SK-N-SH (cell line): ENCODE measurements around the gene ME3. TPM values are rescaled to one million over a fixed set of nuclear protein-coding genes. Genes with fewer than 3 reads are reported as not detected.
A peak's percentile ranks its signal among the peaks of the same experiment; 100 is the strongest.

ENCODE experiments used
- CTCF ChIA-PET: fragments of 300-600, 350-600 bp; formaldehyde crosslinking; extraction: SDS; loops from one replicate; lab custom pipeline; 2021; lab: Yijun Ruan, JAX
- POLR2A ChIA-PET: fragments of 350-600 bp; sonication (Branson Sonifier 250); formaldehyde crosslinking; extraction: SDS; loops from one replicate; lab custom pipeline; 2020; ENCODE audit warnings: antibody characterized with exemption, inconsistent platforms; lab: Yijun Ruan, JAX
- DNase-seq: peaks from one replicate; pipeline ENCODE4 v3.0.0; 2012
- H2AFZ ChIP-seq: fragments of 200-600 bp; sonication (generic); 2 replicates; pipeline ENCODE4 v1.8.1; 2016; ENCODE audit warnings: antibody characterized with exemption, mild to moderate bottlenecking, low read depth
- H3F3A ChIP-seq: fragments of 200-600 bp; sonication (generic); replicated peaks from 2 replicates; pipeline ENCODE3; 2016; ENCODE audit warnings: antibody characterized with exemption, mild to moderate bottlenecking; ENCODE audit not compliant: insufficient read depth
- H3K27ac ChIP-seq, 2 experiments: fragments of 200-500 bp in 1 of 2; fragments of 200-600 bp in 1 of 2; sonication (Bioruptor generic) in 1 of 2; sonication (generic), shearing (Covaris generic) in 1 of 2; 2 replicates each; pipeline versions ENCODE4 v1.5.1 to v1.6.1; 2014 to 2016; ENCODE audit warnings: low read depth in 2 of 2, inconsistent platforms in 1 of 2, low read length in 1 of 2, mild to moderate bottlenecking in 1 of 2, mixed read lengths in 1 of 2
- H3K27me3 ChIP-seq: fragments of 200-600 bp; sonication (generic), shearing (Covaris generic); 2 replicates; pipeline ENCODE4 v1.6.1; 2016; ENCODE audit warnings: mixed run types; ENCODE audit not compliant: insufficient read depth
- H3K36me3 ChIP-seq, 2 experiments: fragments of 200-500 bp in 1 of 2; fragments of 200-600 bp in 1 of 2; sonication (Bioruptor generic) in 1 of 2; sonication (generic) in 1 of 2; replicated peaks in 1 of 2; 2 replicates each; pipeline versions ENCODE3 to v1.5.1; 2014 to 2016; ENCODE audit warnings: low read length in 1 of 2, mild to moderate bottlenecking in 1 of 2; ENCODE audit not compliant: insufficient read depth in 2 of 2, control insufficient read depth in 1 of 2
- H3K4me1 ChIP-seq, 2 experiments: fragments of 200-500 bp in 1 of 2; fragments of 200-600 bp in 1 of 2; sonication (Bioruptor generic) in 1 of 2; sonication (generic), shearing (Covaris generic) in 1 of 2; 2 replicates each; pipeline versions ENCODE4 v1.5.1 to v1.6.1; 2014 to 2016; ENCODE audit warnings: low read depth in 1 of 2, low read length in 1 of 2, mixed run types in 1 of 2; ENCODE audit not compliant: insufficient read depth in 2 of 2, control insufficient read depth in 1 of 2
- H3K4me2 ChIP-seq: fragments of 200-600 bp; sonication (generic), shearing (Covaris generic); 2 replicates; pipeline ENCODE4 v1.6.1; 2017; ENCODE audit warnings: mixed run types
- H3K4me3 ChIP-seq, 2 experiments: fragments of 200-500 bp in 1 of 2; fragments of 200-600 bp in 1 of 2; sonication (Bioruptor generic) in 1 of 2; sonication (generic), shearing (Covaris generic) in 1 of 2; 2 replicates each; pipeline versions ENCODE4 v1.5.1 to v1.8.1; 2014 to 2016; ENCODE audit warnings: low read depth in 2 of 2, inconsistent platforms in 1 of 2, low read length in 1 of 2, mild to moderate bottlenecking in 1 of 2, mixed read lengths in 1 of 2, moderate library complexity in 1 of 2
- H3K79me2 ChIP-seq: fragments of 200-600 bp; sonication (generic); 2 replicates; pipeline ENCODE4 v1.8.1; 2017; ENCODE audit warnings: mild to moderate bottlenecking; ENCODE audit not compliant: insufficient read depth
- H3K9ac ChIP-seq: fragments of 200-600 bp; sonication (generic); 2 replicates; pipeline ENCODE4 v1.6.1; 2017; ENCODE audit warnings: mixed run types
- H3K9me2 ChIP-seq: fragments of 200-600 bp; sonication (generic); 2 replicates; pipeline ENCODE4 v1.6.1; 2017; ENCODE audit warnings: mixed run types
- H3K9me3 ChIP-seq: fragments of 200-600 bp; sonication (generic); 2 replicates; pipeline ENCODE4 v1.6.1; 2017; ENCODE audit warnings: mixed run types, mild to moderate bottlenecking, moderate library complexity
- H4K20me1 ChIP-seq: fragments of 200-600 bp; sonication (generic); 2 replicates; pipeline ENCODE4 v1.6.1; 2017; ENCODE audit warnings: mild to moderate bottlenecking, mixed run types; ENCODE audit not compliant: insufficient read depth
- CTCF ChIP-seq: fragments of 200-600 bp; sonication (generic); IDR thresholded peaks from 2 replicates; pipeline ENCODE4 v1.6.1; 2017; ENCODE audit warnings: antibody characterized with exemption, mild to moderate bottlenecking, moderate library complexity
- FOSL2 ChIP-seq: IDR thresholded peaks from 2 replicates; pipeline ENCODE4 v1.4.0; 2012; ENCODE audit warnings: low read depth, mild to moderate bottlenecking, moderate library complexity, borderline replicate concordance
- FOXM1 ChIP-seq: IDR thresholded peaks from 2 replicates; pipeline ENCODE4 v1.4.0; 2012; ENCODE audit warnings: low read depth, mild to moderate bottlenecking
- GABPA ChIP-seq: IDR thresholded peaks from 2 replicates; pipeline ENCODE4 v1.4.0; 2012; ENCODE audit warnings: low read depth, mild to moderate bottlenecking
- GATA2 ChIP-seq: sonication (generic); formaldehyde crosslinking; IDR thresholded peaks from 2 replicates; pipeline ENCODE4 v1.5.0; 2020; ENCODE audit warnings: mild to moderate bottlenecking, missing genetic modification reagents
- JUND ChIP-seq: IDR thresholded peaks from 2 replicates; pipeline ENCODE4 v1.4.0; 2012
- MXI1 ChIP-seq: IDR thresholded peaks from 2 replicates; pipeline ENCODE4 v1.6.1; 2012; ENCODE audit warnings: mild to moderate bottlenecking, low read depth, low read length, improper control_type of control experiment
- PBX3 ChIP-seq: IDR thresholded peaks from 2 replicates; pipeline ENCODE4; 2012
- RAD21 ChIP-seq: IDR thresholded peaks from 2 replicates; pipeline ENCODE4 v1.6.1; 2012; ENCODE audit warnings: mild to moderate bottlenecking, low read length
- REST ChIP-seq: IDR thresholded peaks from 2 replicates; pipeline ENCODE4 v1.6.1; 2012; ENCODE audit warnings: mild to moderate bottlenecking, low read depth, low read length, moderate library complexity
- RFX5 ChIP-seq: IDR thresholded peaks from 2 replicates; pipeline ENCODE4 v1.6.1; 2012; ENCODE audit warnings: mild to moderate bottlenecking, improper control_type of control experiment, low read length
- RXRA ChIP-seq: IDR thresholded peaks from 2 replicates; pipeline ENCODE4 v1.4.0; 2012; ENCODE audit warnings: low read depth, mild to moderate bottlenecking, borderline replicate concordance
- TEAD4 ChIP-seq: IDR thresholded peaks from 2 replicates; pipeline ENCODE4 v1.4.0; 2012; ENCODE audit warnings: mild to moderate bottlenecking, borderline replicate concordance; ENCODE audit not compliant: insufficient read depth
- USF1 ChIP-seq: IDR thresholded peaks from 2 replicates; pipeline ENCODE4 v1.4.0; 2012; ENCODE audit warnings: low read depth, borderline replicate concordance
- USF2 ChIP-seq: fragments of 150-350 bp; IDR thresholded peaks from 2 replicates; pipeline ENCODE4 v1.6.1; 2017; ENCODE audit warnings: antibody characterized with exemption, low read length, low read depth, borderline replicate concordance
- WGBS: methylation state at CpG from one replicate; pipeline ENCODE4 v1.1.6; 2017; ENCODE audit warnings: low lambda C conversion rate; 5-methylcytosine and 5-hydroxymethylcytosine counted together
- polyA plus RNA-seq, 3 experiments: library from polyadenylated mRNA; depleted of rRNA; stranded (reverse); fragments of >200 nt; gene quantifications; 2 replicates each; pipeline ENCODE4 v1.2.3, GENCODE V29; 2012

The ME3 gene
- polyA plus RNA-seq, 1 of the 3 experiments (the other 2 are of a cell fraction) = 22.0 TPM

GRCh38 chr11:86414032-86414431, 258.4 kb downstream of the ME3 start:
- H3K9me3 ChIP-seq = no peaks in the 10 kb centered on the region
- 100% methylated on average over 2 of the region's 2 CpGs for WGBS
- H3K79me2 ChIP-seq = no peaks in the 10 kb centered on the region
- H3K27me3 ChIP-seq = no peaks in the 10 kb centered on the region
- H3K27ac ChIP-seq = no peak overlapping the region
- no peak overlapping the region for H3K9ac ChIP-seq
- ChIA-PET CTCF (no interaction called here), POLR2A (no interaction called here)
- no peaks in the 10 kb centered on the region for H3K4me1 ChIP-seq
- no peaks in the 10 kb centered on the region for H4K20me1 ChIP-seq
- no peak overlapping the region for H2AFZ ChIP-seq
- DNase-seq = no peak
- no peaks in the 10 kb centered on the region for H3K9me2 ChIP-seq
- no peak for TF ChIP-seq TEAD4
- TF ChIP-seq USF1 = no peak
- TF ChIP-seq MXI1 = no peak
- no peak for TF ChIP-seq RAD21
- TF ChIP-seq FOXM1 = no peak
- H3K4me3 ChIP-seq = no peak overlapping the region
- H3F3A ChIP-seq = no peaks in the 10 kb centered on the region
- H3K4me2 ChIP-seq = no peak overlapping the region
- H3K36me3 ChIP-seq = no peaks in the 10 kb centered on the region

- TF ChIP-seq GATA2 (CRISPR knock-in tag) (no peak), PBX3 (no peak), RAD21 (0 out of 2 replicates have a peak, but pooled peaks have one; percentile 16), CTCF (peak; percentile 52), RXRA (no peak), RFX5 (no peak), USF2 (no peak), REST (no peak), GABPA (no peak), JUND (no peak), FOSL2 (no peak)
- Histone ChIP-seq H3K9me3 (no peaks in the 10 kb centered on the region), H3K9ac (no peak overlapping the region), H3K4me2 (no peak overlapping the region), H3F3A (no peaks in the 10 kb centered on the region), H3K9me2 (no peaks in the 10 kb centered on the region), H3K36me3 (no peaks in the 10 kb centered on the region), H3K4me3 (no peak overlapping the region), H4K20me1 (no peaks in the 10 kb centered on the region), H2AFZ (no peak overlapping the region), H3K79me2 (no peaks in the 10 kb centered on the region), H3K4me1 (no peaks in the 10 kb centered on the region), H3K27me3 (no peaks in the 10 kb centered on the region), H3K27ac (no peak overlapping the region)
- CTCF ChIA-PET = no interaction called here
- POLR2A ChIA-PET = no interaction called here
- DNase-seq = no peak
Measured at GRCh38 chr11:86408845-86409244, 263.6 kb downstream of the ME3 start.
